KMS-11 (cell line): ENCODE results near the gene MAML3.

Experiments
- H2AFZ ChIP-seq: fragments of 200-600 bp; sonication (generic); 2 replicates; pipeline ENCODE4 v1.6.1; 2016; ENCODE audit warnings: antibody characterized with exemption, mixed run types, low read depth
- H3K27ac ChIP-seq: fragments of 200-600 bp; sonication (generic); 2 replicates; pipeline ENCODE4 v1.6.1; 2016; ENCODE audit warnings: mild to moderate bottlenecking, mixed run types
- H3K27me3 ChIP-seq: fragments of 200-600 bp; sonication (generic); 2 replicates; pipeline ENCODE4 v1.6.1; 2017; ENCODE audit warnings: mild to moderate bottlenecking, low read depth, mixed run types, moderate library complexity; ENCODE audit not compliant: insufficient read depth
- H3K36me3 ChIP-seq: fragments of 200-600 bp; sonication (generic); 2 replicates; pipeline ENCODE4 v1.6.1; 2017; ENCODE audit warnings: mild to moderate bottlenecking, mixed run types; ENCODE audit not compliant: insufficient read depth
- H3K4me1 ChIP-seq: fragments of 200-600 bp; sonication (generic); 2 replicates; pipeline ENCODE4 v1.6.1; 2016; ENCODE audit warnings: mild to moderate bottlenecking, low read depth, mixed run types; ENCODE audit not compliant: poor library complexity, severe bottlenecking
- H3K4me2 ChIP-seq: fragments of 200-600 bp; sonication (generic); 2 replicates; pipeline ENCODE4 v1.7.0; 2016; ENCODE audit warnings: mild to moderate bottlenecking, mixed run types
- H3K4me3 ChIP-seq: fragments of 200-600 bp; sonication (generic); IDR thresholded peaks from 2 replicates; pipeline ENCODE4 v1.6.1; 2017; ENCODE audit warnings: low read depth, low read length, mixed read lengths; ENCODE audit not compliant: insufficient read depth
- H3K79me2 ChIP-seq: fragments of 200-600 bp; sonication (generic); 2 replicates; pipeline ENCODE4 v1.6.1; 2016; ENCODE audit warnings: low read depth, mixed run types; ENCODE audit not compliant: insufficient read depth
- H3K9ac ChIP-seq: fragments of 200-600 bp; sonication (generic); 2 replicates; pipeline ENCODE4 v1.6.1; 2016; ENCODE audit warnings: mild to moderate bottlenecking, mixed run types
- H4K20me1 ChIP-seq: fragments of 200-600 bp; sonication (generic); 2 replicates; pipeline ENCODE4 v1.6.1; 2016; ENCODE audit warnings: mild to moderate bottlenecking, mixed run types; ENCODE audit not compliant: insufficient read depth
- TF ChIP-seq, protein P1 (sequence below): fragments of 200-600 bp; sonication (generic); conservative IDR thresholded peaks from 2 replicates; pipeline ENCODE4 v1.6.1; 2017; ENCODE audit warnings: low read depth, mild to moderate bottlenecking, antibody characterized with exemption, low read length, moderate library complexity, mixed read lengths

The MAML3 gene

DNA sequence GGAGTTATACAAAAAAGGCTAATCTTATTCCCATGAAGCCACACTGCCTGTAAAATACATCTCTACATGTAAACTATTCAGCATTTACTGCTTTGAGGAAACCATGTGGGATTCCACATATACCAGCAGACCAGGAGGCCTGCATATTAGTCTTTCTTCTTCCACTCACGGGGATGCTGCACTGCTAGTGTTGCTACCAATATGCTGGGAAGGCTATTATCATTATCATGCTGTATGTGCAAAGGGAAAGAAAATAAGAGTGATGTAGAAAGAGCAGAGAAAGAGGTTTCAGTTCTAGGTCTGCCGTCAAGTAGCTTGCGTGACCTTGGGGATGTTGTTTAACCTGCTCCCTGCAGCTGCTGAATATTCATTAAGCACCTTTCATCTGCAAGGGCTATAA lies 427.4 kb downstream of the MAML3 start:
- Histone ChIP-seq H4K20me1 (no peaks in the 10 kb centered on the region), H3K4me2 (no peak overlapping the region), H2AFZ (no peak overlapping the region), H3K4me3 (no peak overlapping the region), H3K27ac (no peak overlapping the region), H3K4me1 (no peaks in the 10 kb centered on the region), H3K27me3 (no peaks in the 10 kb centered on the region), H3K9ac (no peak overlapping the region), H3K36me3 (no peaks in the 10 kb centered on the region), H3K79me2 (no peaks in the 10 kb centered on the region)
- TF ChIP-seq, protein P1, sequence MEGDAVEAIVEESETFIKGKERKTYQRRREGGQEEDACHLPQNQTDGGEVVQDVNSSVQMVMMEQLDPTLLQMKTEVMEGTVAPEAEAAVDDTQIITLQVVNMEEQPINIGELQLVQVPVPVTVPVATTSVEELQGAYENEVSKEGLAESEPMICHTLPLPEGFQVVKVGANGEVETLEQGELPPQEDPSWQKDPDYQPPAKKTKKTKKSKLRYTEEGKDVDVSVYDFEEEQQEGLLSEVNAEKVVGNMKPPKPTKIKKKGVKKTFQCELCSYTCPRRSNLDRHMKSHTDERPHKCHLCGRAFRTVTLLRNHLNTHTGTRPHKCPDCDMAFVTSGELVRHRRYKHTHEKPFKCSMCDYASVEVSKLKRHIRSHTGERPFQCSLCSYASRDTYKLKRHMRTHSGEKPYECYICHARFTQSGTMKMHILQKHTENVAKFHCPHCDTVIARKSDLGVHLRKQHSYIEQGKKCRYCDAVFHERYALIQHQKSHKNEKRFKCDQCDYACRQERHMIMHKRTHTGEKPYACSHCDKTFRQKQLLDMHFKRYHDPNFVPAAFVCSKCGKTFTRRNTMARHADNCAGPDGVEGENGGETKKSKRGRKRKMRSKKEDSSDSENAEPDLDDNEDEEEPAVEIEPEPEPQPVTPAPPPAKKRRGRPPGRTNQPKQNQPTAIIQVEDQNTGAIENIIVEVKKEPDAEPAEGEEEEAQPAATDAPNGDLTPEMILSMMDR = no peak

DNA sequence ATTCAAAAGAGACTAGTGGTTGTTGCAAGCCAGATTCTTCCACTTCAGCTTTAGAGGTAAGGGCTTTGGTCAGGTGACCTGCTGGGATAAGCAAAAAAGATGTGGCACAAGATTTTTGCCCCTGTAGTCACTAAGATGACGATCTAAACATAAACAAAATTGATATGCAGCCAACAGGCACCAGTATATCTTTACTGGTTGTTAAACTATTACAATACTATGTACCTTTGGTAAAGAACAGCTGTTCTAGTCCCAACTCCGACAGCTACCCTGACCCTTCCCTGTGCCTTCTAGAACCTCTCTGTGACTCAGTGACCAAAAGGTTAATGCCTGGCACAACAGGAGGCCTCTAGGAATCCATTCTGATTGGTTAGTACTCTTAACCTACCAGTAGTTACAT lies 428.7 kb downstream of the MAML3 start:
- Histone ChIP-seq H3K27ac (no peak overlapping the region), H4K20me1 (no peaks in the 10 kb centered on the region), H3K4me2 (no peak overlapping the region), H3K36me3 (no peaks in the 10 kb centered on the region), H3K27me3 (no peaks in the 10 kb centered on the region), H2AFZ (no peak overlapping the region), H3K4me3 (no peak overlapping the region), H3K79me2 (no peaks in the 10 kb centered on the region), H3K4me1 (no peaks in the 10 kb centered on the region), H3K9ac (no peak overlapping the region)
- TF ChIP-seq, protein P1 = no peak

DNA sequence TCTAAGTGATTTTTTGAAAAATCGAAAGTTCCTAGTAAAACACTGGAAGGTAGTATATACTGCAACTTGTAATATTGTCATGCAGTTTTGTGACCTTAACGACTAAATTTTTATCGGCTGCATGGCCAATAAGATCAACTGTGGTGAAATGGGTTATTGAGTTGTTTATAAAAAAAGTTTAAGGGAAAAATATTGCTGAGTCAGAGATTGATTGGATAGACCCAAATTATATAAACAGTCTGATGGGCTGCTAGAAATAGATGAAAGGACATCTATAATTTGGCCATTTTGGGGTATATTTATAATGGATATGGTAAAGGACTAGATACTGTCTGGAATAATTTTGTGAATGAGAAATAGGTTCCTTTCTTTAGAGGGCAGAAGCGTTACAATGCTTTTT lies 432.2 kb downstream of the MAML3 start:
- TF ChIP-seq, protein P1 = no peak
- Histone ChIP-seq H3K4me2 (no peak overlapping the region), H3K9ac (no peak overlapping the region), H3K4me1 (no peaks in the 10 kb centered on the region), H3K27me3 (no peaks in the 10 kb centered on the region), H2AFZ (no peak overlapping the region), H3K79me2 (no peaks in the 10 kb centered on the region), H3K27ac (no peak overlapping the region), H4K20me1 (no peaks in the 10 kb centered on the region), H3K36me3 (no peaks in the 10 kb centered on the region; the same call in 1 of the 2 replicates), H3K4me3 (no peak overlapping the region)

DNA sequence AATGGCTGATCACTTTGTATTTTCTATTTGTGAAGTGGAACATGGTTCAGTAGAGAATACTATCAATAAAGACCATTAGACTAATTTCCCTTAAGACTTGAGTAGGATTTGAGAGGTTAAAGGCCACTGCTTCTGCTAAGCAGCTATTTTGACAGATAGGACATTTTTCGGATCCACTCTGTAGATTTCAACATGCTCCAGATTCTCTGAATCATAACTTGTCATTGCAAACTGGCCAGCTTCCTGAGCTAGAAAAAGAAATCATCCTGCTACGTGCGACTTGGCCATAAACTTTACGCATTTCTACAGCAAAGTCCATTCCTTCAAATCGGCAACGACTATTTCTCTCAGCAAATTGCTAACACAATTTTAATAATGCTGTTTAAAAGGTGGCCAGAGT lies 433.2 kb downstream of the MAML3 start:
- Histone ChIP-seq H3K4me3 (no peak overlapping the region), H3K9ac (no peak overlapping the region), H3K79me2 (no peaks in the 10 kb centered on the region), H4K20me1 (no peaks in the 10 kb centered on the region), H3K36me3 (no peaks in the 10 kb centered on the region; the same call in 1 of the 2 replicates), H3K27ac (no peak overlapping the region), H3K4me2 (no peak overlapping the region), H3K4me1 (no peaks in the 10 kb centered on the region), H3K27me3 (no peaks in the 10 kb centered on the region), H2AFZ (no peak overlapping the region)
- TF ChIP-seq, protein P1 = no peak
